H9 (cell line): ENCODE results near the gene MTARC2. TPM values are rescaled to one million over a fixed set of nuclear protein-coding genes. Genes with fewer than 3 reads are reported as not detected.

Experiments used
- DNase-seq: peaks from one replicate; pipeline ENCODE4 v3.0.0-alpha.2; 2017
- H2AFZ ChIP-seq: one replicate; pipeline ENCODE4 v1.6.1; 2013; ENCODE audit warnings: mild to moderate bottlenecking, low read length, control low read depth, moderate library complexity
- H2AK5ac ChIP-seq: 2 replicates; pipeline ENCODE4 v1.6.1; 2013; ENCODE audit warnings: low read length, control low read depth, mixed read lengths; ENCODE audit not compliant: insufficient read length
- H2BK120ac ChIP-seq: one replicate; pipeline ENCODE4 v1.6.1; 2013; ENCODE audit warnings: low read depth, mild to moderate bottlenecking, low read length, control low read depth, inconsistent platforms; ENCODE audit not compliant: poor library complexity, severe bottlenecking
- H2BK12ac ChIP-seq: 2 replicates; pipeline ENCODE4 v1.6.1; 2013; ENCODE audit warnings: low read length, control low read depth, mixed read lengths, low read depth; ENCODE audit not compliant: insufficient read length
- H2BK15ac ChIP-seq: 2 replicates; pipeline ENCODE4 v1.6.1; 2013; ENCODE audit warnings: low read depth, low read length, control low read depth
- H2BK20ac ChIP-seq: one replicate; pipeline ENCODE4 v1.6.1; 2013; ENCODE audit warnings: low read depth, mild to moderate bottlenecking, low read length, control low read depth, inconsistent platforms; ENCODE audit not compliant: poor library complexity, severe bottlenecking
- H2BK5ac ChIP-seq: 2 replicates; pipeline ENCODE4 v1.6.1; 2013; ENCODE audit warnings: low read length, control low read depth, mixed read lengths; ENCODE audit not compliant: insufficient read length
- H3K14ac ChIP-seq: 2 replicates; pipeline ENCODE4 v1.6.1; 2013; ENCODE audit warnings: low read length, control low read depth; ENCODE audit not compliant: insufficient read depth
- H3K18ac ChIP-seq: 2 replicates; pipeline ENCODE4 v1.6.1; 2013; ENCODE audit warnings: low read depth, mild to moderate bottlenecking, mixed read lengths, low read length, control low read depth; ENCODE audit not compliant: insufficient read length
- H3K23ac ChIP-seq: 2 replicates; pipeline ENCODE4 v1.6.1; 2013; ENCODE audit warnings: low read length, control low read depth, mixed read lengths, low read depth; ENCODE audit not compliant: insufficient read length
- H3K23me2 ChIP-seq: 2 replicates; pipeline ENCODE4 v1.6.1; 2013; ENCODE audit warnings: low read depth, mild to moderate bottlenecking, mixed read lengths, low read length, control low read depth; ENCODE audit not compliant: insufficient read length, poor library complexity, severe bottlenecking
- H3K27ac ChIP-seq: 2 replicates; pipeline ENCODE4 v1.5.1; 2013; ENCODE audit warnings: low read length, control low read depth, mixed read lengths, low read depth; ENCODE audit not compliant: insufficient read length
- H3K27me3 ChIP-seq: 2 replicates; pipeline ENCODE4 v1.6.1; 2013; ENCODE audit warnings: low read length, control low read depth, inconsistent platforms; ENCODE audit not compliant: insufficient read depth
- H3K4ac ChIP-seq: 2 replicates; pipeline ENCODE4 v1.6.1; 2013; ENCODE audit warnings: low read depth, mild to moderate bottlenecking, control low read depth, inconsistent platforms, low read length, moderate library complexity
- H3K4me1 ChIP-seq: 2 replicates; pipeline ENCODE4 v1.6.1; 2013; ENCODE audit warnings: low read length, control low read depth, inconsistent platforms; ENCODE audit not compliant: insufficient read depth
- H3K4me2 ChIP-seq: 2 replicates; pipeline ENCODE4 v1.6.1; 2013; ENCODE audit warnings: low read length, control low read depth, mixed read lengths; ENCODE audit not compliant: insufficient read length, insufficient read depth
- H3K56ac ChIP-seq: 2 replicates; pipeline ENCODE4 v1.6.1; 2013; ENCODE audit warnings: low read depth, mild to moderate bottlenecking, mixed read lengths, low read length, control low read depth; ENCODE audit not compliant: insufficient read length
- H3K79me1 ChIP-seq: 2 replicates; pipeline ENCODE4 v1.6.1; 2013; ENCODE audit warnings: low read depth, mild to moderate bottlenecking, moderate library complexity, low read length, control low read depth, inconsistent platforms; ENCODE audit not compliant: insufficient read depth, poor library complexity, severe bottlenecking
- H3K79me2 ChIP-seq: 2 replicates; pipeline ENCODE4 v1.6.1; 2013; ENCODE audit warnings: low read length, control low read depth, inconsistent platforms; ENCODE audit not compliant: insufficient read depth
- H3K9ac ChIP-seq: 2 replicates; pipeline ENCODE4 v1.6.1; 2013; ENCODE audit warnings: low read length, control low read depth, mixed read lengths; ENCODE audit not compliant: insufficient read length; ENCODE audit errors: extremely low read depth
- H3K9me3 ChIP-seq: one replicate; pipeline ENCODE4 v1.6.1; 2013; ENCODE audit warnings: low read depth, low read length, inconsistent platforms; ENCODE audit not compliant: control insufficient read depth
- H3T11ph ChIP-seq: one replicate; pipeline ENCODE4 v1.6.1; 2013; ENCODE audit warnings: mild to moderate bottlenecking, low read length, control low read depth, inconsistent platforms
- H4K20me1 ChIP-seq: one replicate; pipeline ENCODE4 v1.6.1; 2013; ENCODE audit not compliant: control insufficient read depth, insufficient read length, insufficient read depth
- H4K5ac ChIP-seq: 2 replicates; pipeline ENCODE4 v1.6.1; 2013; ENCODE audit warnings: low read depth, mild to moderate bottlenecking, mixed read lengths, low read length, control low read depth; ENCODE audit not compliant: insufficient read length
- H4K8ac ChIP-seq: replicated peaks from 2 replicates; pipeline ENCODE4 v1.6.1; 2013; ENCODE audit warnings: low read length, control low read depth, mixed read lengths, low read depth; ENCODE audit not compliant: insufficient read length
- H4K91ac ChIP-seq: 2 replicates; pipeline ENCODE4 v1.6.1; 2013; ENCODE audit warnings: low read depth, mild to moderate bottlenecking, moderate library complexity, mixed read lengths, low read length, control low read depth; ENCODE audit not compliant: insufficient read length
- H3K27ac Mint-ChIP-seq, 3 experiments: 2 replicates in 2 of 3; 3 replicates in 1 of 3; pipeline ENCODE4 v1.8.0; 2020 to 2021; ENCODE audit warnings: mixed read lengths in 3 of 3, mild to moderate bottlenecking in 1 of 3, moderate library complexity in 1 of 3
- H3K27me3 Mint-ChIP-seq: 2 replicates; pipeline ENCODE4 v1.8.0; 2021; ENCODE audit warnings: low read depth, mild to moderate bottlenecking, moderate library complexity, mixed read lengths
- H3K36me3 Mint-ChIP-seq, 3 experiments: 2 replicates in 2 of 3; 3 replicates in 1 of 3; pipeline ENCODE4 v1.8.0; 2020 to 2021; ENCODE audit warnings: low read depth in 3 of 3, mixed read lengths in 3 of 3; ENCODE audit not compliant: insufficient read depth in 1 of 3
- H3K4me1 Mint-ChIP-seq, 2 experiments: 2 replicates each; pipeline ENCODE4 v1.8.0; 2020; ENCODE audit warnings: mixed read lengths in 2 of 2
- H3K4me3 Mint-ChIP-seq, 2 experiments: 2 replicates in 1 of 2; 3 replicates in 1 of 2; pipeline ENCODE4 v1.8.0; 2020 to 2021; ENCODE audit warnings: mild to moderate bottlenecking in 2 of 2, mixed read lengths in 2 of 2, moderate library complexity in 1 of 2
- H3K9me3 Mint-ChIP-seq, 2 experiments: 2 replicates in 1 of 2; 3 replicates in 1 of 2; pipeline ENCODE4 v1.8.0; 2020; ENCODE audit warnings: mild to moderate bottlenecking in 2 of 2, mixed read lengths in 2 of 2, moderate library complexity in 1 of 2
- CTCF ChIP-seq: fragments of 200-600 bp; sonication (generic); conservative IDR thresholded peaks from 3 replicates; pipeline ENCODE4 v1.8.0; 2021; ENCODE audit warnings: antibody characterized with exemption, mild to moderate bottlenecking
- WGBS: extraction: QIAGEN DNeasy Blood & Tissue Kit; methylation state at CpG from one replicate; pipeline ENCODE4 v1.1.7; 2013; ENCODE audit warnings: missing lambda C conversion rate, low lambda C conversion rate, mixed read lengths; ENCODE audit not compliant: insufficient read length; ENCODE audit errors: extremely low coverage; 5-methylcytosine and 5-hydroxymethylcytosine counted together
- total RNA-seq: library from RNA; stranded (reverse); gene quantifications from 2 replicates; pipeline ENCODE4 v1.2.1, GENCODE V29; 2021

The MTARC2 gene
- total RNA-seq, 1 experiment from 2014 or later, result 7.7 TPM

- Histone ChIP-seq H4K5ac (no peak overlapping the region), H3K18ac (no peak overlapping the region), H3K4ac (no peak overlapping the region), H3K79me1 (no peaks in the 10 kb centered on the region), H3T11ph (no peak overlapping the region), H4K8ac (no peak overlapping the region), H2AK5ac (no peak overlapping the region), H3K23ac (no peak overlapping the region), H4K20me1 (no peaks in the 10 kb centered on the region), H2AFZ (no peak overlapping the region), H3K27me3 (no peaks in the 10 kb centered on the region), H2BK15ac (no peak overlapping the region), H3K14ac (no peak overlapping the region), H3K9ac (no peak overlapping the region), H2BK20ac (no peak overlapping the region), H3K4me1 (no peaks in the 10 kb centered on the region), H3K4me2 (no peak overlapping the region), H2BK5ac (no peak overlapping the region), H2BK120ac (no peak overlapping the region), H2BK12ac (no peak overlapping the region), H3K9me3 (no peaks in the 10 kb centered on the region), H3K79me2 (no peaks in the 10 kb centered on the region), H3K23me2 (no peaks in the 10 kb centered on the region), H4K91ac (no peak overlapping the region), H3K27ac (no peak overlapping the region), H3K56ac (no peak overlapping the region)
- Mint-ChIP-seq H3K4me1 (no peaks in the 10 kb centered on the region), H3K27me3 (no peaks in the 10 kb centered on the region), H3K36me3 (peaks cover 9 to 49% (median 29%) of the 10 kb centered on the region in 3 experiments; a peak in 6 of 7 replicates), H3K4me3 (no peak overlapping the region), H3K9me3 (no peaks in the 10 kb centered on the region), H3K27ac (no peak overlapping the region; a peak in 1 of 7 replicates)
- TF ChIP-seq CTCF, result no peak
- WGBS, result no CpG with 5 or more reads among the region's 3 CpGs
- no peak for DNase-seq
Observed at GRCh38 chr1:220797553-220797952, 49.4 kb downstream of the MTARC2 start.
